Activated CD4-positive, alpha-beta memory T cell treated with anti-CD3 and anti-CD28 coated beads, Interleukin-2, amount 10 ng/mL, durations not matched to agents 7 days and 5 days (primary cell): ENCODE results near the gene CD99. TPM values are rescaled to one million over a fixed set of nuclear protein-coding genes. Genes with fewer than 3 reads are reported as not detected.
A peak's percentile ranks its signal among the peaks of the same experiment; 100 is the strongest.

Source experiments
- CTCF ChIA-PET: fragments of 350-600 bp; sonication (Branson Sonifier 250); formaldehyde crosslinking; loops from one replicate; lab custom pipeline; 2021; ENCODE audit warnings: antibody characterized with exemption, inconsistent platforms; lab: Charles Lee
- POLR2A ChIA-PET: fragments of 350-600 bp; sonication (Branson Sonifier 250); formaldehyde crosslinking; loops from one replicate; lab custom pipeline; 2021; ENCODE audit warnings: antibody characterized with exemption; lab: Charles Lee
- DNase-seq: peaks from one replicate; pipeline ENCODE4 v3.0.0-alpha.2; 2020
- H3K27ac Mint-ChIP-seq: one replicate; pipeline ENCODE4 v1.8.0; 2021; ENCODE audit warnings: mild to moderate bottlenecking, mixed read lengths
- H3K27me3 Mint-ChIP-seq: one replicate; pipeline ENCODE4 v1.8.0; 2021; ENCODE audit warnings: mixed read lengths
- H3K36me3 Mint-ChIP-seq: one replicate; pipeline ENCODE4 v1.8.0; 2021; ENCODE audit warnings: low read depth, mixed read lengths
- H3K4me1 Mint-ChIP-seq: one replicate; pipeline ENCODE4 v1.8.0; 2021; ENCODE audit warnings: mixed read lengths
- H3K4me3 Mint-ChIP-seq: one replicate; pipeline ENCODE4 v1.8.0; 2021; ENCODE audit warnings: mild to moderate bottlenecking, mixed read lengths
- H3K9me3 Mint-ChIP-seq: one replicate; pipeline ENCODE4 v1.8.0; 2021; ENCODE audit warnings: mixed read lengths
- total RNA-seq, 2 experiments: library from RNA; stranded (reverse); gene quantifications; one replicate each; pipeline ENCODE4 v1.2.3, GENCODE V29; 2021

Gene CD99
- 100 to 1,000 TPM; 389 to 410 TPM for total RNA-seq

GRCh38 chrX:2690856-2691542, at the start of gene CD99:
Gene CD99, plus strand, starts transcription at chrX:2691295. Its CDS starts 66 bp downstream, at chrX:2691361.
- peak within 1 kb of the TSS; percentile 94 for H3K4me3 Mint-ChIP-seq
- CTCF ChIA-PET, result no interaction called here
- H3K27me3 Mint-ChIP-seq, result peaks cover 3% of the 10 kb centered on the region
- H3K9me3 Mint-ChIP-seq, result no peaks in the 10 kb centered on the region
- peaks cover 31% of the 10 kb centered on the region for H3K4me1 Mint-ChIP-seq
- peaks cover 41% of the 10 kb centered on the region for H3K36me3 Mint-ChIP-seq
- POLR2A ChIA-PET, result no interaction called here
- peak; percentile 93 for DNase-seq
- H3K27ac Mint-ChIP-seq, result peak within 1 kb of the TSS; percentile 92

- H3K4me1 Mint-ChIP-seq, result no peaks in the 10 kb centered on the region
- ChIA-PET CTCF (no interaction called here), POLR2A (no interaction called here)
- no peak overlapping the region for H3K4me3 Mint-ChIP-seq
- H3K27ac Mint-ChIP-seq, result no peak overlapping the region
- no peaks in the 10 kb centered on the region for H3K27me3 Mint-ChIP-seq
- DNase-seq, result no peak
- H3K9me3 Mint-ChIP-seq, result no peaks in the 10 kb centered on the region
- H3K36me3 Mint-ChIP-seq, result peaks cover 31% of the 10 kb centered on the region
These were observed 48.9 kb upstream of the CD99 start for GRCh38 chrX:2642146-2642545.

GRCh38 chrX:2642791-2643190, 48.3 kb upstream of the CD99 start:
- ChIA-PET POLR2A (no interaction called here), CTCF (no interaction called here)
- no peaks in the 10 kb centered on the region for H3K9me3 Mint-ChIP-seq
- peaks cover 30% of the 10 kb centered on the region for H3K36me3 Mint-ChIP-seq
- H3K4me3 Mint-ChIP-seq, result no peak overlapping the region
- no peak overlapping the region for H3K27ac Mint-ChIP-seq
- no peak for DNase-seq
- no peaks in the 10 kb centered on the region for H3K4me1 Mint-ChIP-seq
- no peaks in the 10 kb centered on the region for H3K27me3 Mint-ChIP-seq

- ChIA-PET CTCF (no interaction called here), POLR2A (no interaction called here)
- H3K4me1 Mint-ChIP-seq, result no peaks in the 10 kb centered on the region
- peaks cover 29% of the 10 kb centered on the region for H3K36me3 Mint-ChIP-seq
- no peak overlapping the region for H3K27ac Mint-ChIP-seq
- H3K9me3 Mint-ChIP-seq, result no peaks in the 10 kb centered on the region
- no peaks in the 10 kb centered on the region for H3K27me3 Mint-ChIP-seq
- no peak for DNase-seq
- H3K4me3 Mint-ChIP-seq, result no peak overlapping the region
These were observed 47.2 kb upstream of the CD99 start for GRCh38 chrX:2643880-2644279.

GRCh38 chrX:2645563-2645962, 45.5 kb upstream of the CD99 start:
- no peaks in the 10 kb centered on the region for H3K9me3 Mint-ChIP-seq
- ChIA-PET POLR2A (no interaction called here), CTCF (no interaction called here)
- no peak overlapping the region for H3K4me3 Mint-ChIP-seq
- H3K4me1 Mint-ChIP-seq, result no peaks in the 10 kb centered on the region
- H3K27me3 Mint-ChIP-seq, result no peaks in the 10 kb centered on the region
- H3K27ac Mint-ChIP-seq, result no peak overlapping the region
- peaks cover 28% of the 10 kb centered on the region for H3K36me3 Mint-ChIP-seq
- DNase-seq, result no peak

GRCh38 chrX:2647627-2648026, 43.5 kb upstream of the CD99 start:
- DNase-seq, result no peak
- POLR2A ChIA-PET, result no interaction called here
- H3K4me1 Mint-ChIP-seq, result no peaks in the 10 kb centered on the region
- no peak overlapping the region for H3K27ac Mint-ChIP-seq
- no peaks in the 10 kb centered on the region for H3K27me3 Mint-ChIP-seq
- CTCF ChIA-PET, result no interaction called here
- peaks cover 28% of the 10 kb centered on the region for H3K36me3 Mint-ChIP-seq
- H3K9me3 Mint-ChIP-seq, result no peaks in the 10 kb centered on the region
- H3K4me3 Mint-ChIP-seq, result no peak overlapping the region

GRCh38 chrX:2650037-2650436, 41.1 kb upstream of the CD99 start:
- ChIA-PET CTCF (no interaction called here), POLR2A (no interaction called here)
- H3K27me3 Mint-ChIP-seq, result no peaks in the 10 kb centered on the region
- no peak overlapping the region for H3K4me3 Mint-ChIP-seq
- no peaks in the 10 kb centered on the region for H3K4me1 Mint-ChIP-seq
- peaks cover 25% of the 10 kb centered on the region for H3K36me3 Mint-ChIP-seq
- no peak for DNase-seq
- no peak overlapping the region for H3K27ac Mint-ChIP-seq
- H3K9me3 Mint-ChIP-seq, result no peaks in the 10 kb centered on the region

GRCh38 chrX:2650865-2651264, 40.2 kb upstream of the CD99 start:
- no peak for DNase-seq
- no peak overlapping the region for H3K4me3 Mint-ChIP-seq
- CTCF ChIA-PET, result no interaction called here
- H3K27me3 Mint-ChIP-seq, result no peaks in the 10 kb centered on the region
- H3K27ac Mint-ChIP-seq, result no peak overlapping the region
- POLR2A ChIA-PET, result no interaction called here
- no peaks in the 10 kb centered on the region for H3K9me3 Mint-ChIP-seq
- H3K4me1 Mint-ChIP-seq, result no peaks in the 10 kb centered on the region
- peaks cover 25% of the 10 kb centered on the region for H3K36me3 Mint-ChIP-seq

- no peak for DNase-seq
- H3K9me3 Mint-ChIP-seq, result no peaks in the 10 kb centered on the region
- H3K4me1 Mint-ChIP-seq, result no peaks in the 10 kb centered on the region
- ChIA-PET POLR2A (no interaction called here), CTCF (no interaction called here)
- no peak overlapping the region for H3K4me3 Mint-ChIP-seq
- H3K36me3 Mint-ChIP-seq, result peaks cover 20% of the 10 kb centered on the region
- H3K27ac Mint-ChIP-seq, result no peak overlapping the region
- no peaks in the 10 kb centered on the region for H3K27me3 Mint-ChIP-seq
These were observed 39.0 kb upstream of the CD99 start for GRCh38 chrX:2652106-2652505.

GRCh38 chrX:2654436-2655340, 36.4 kb upstream of the CD99 start:
- Mint-ChIP-seq H3K9me3 (no peaks in the 10 kb centered on the region), H3K27ac (no peak overlapping the region), H3K4me1 (no peaks in the 10 kb centered on the region), H3K27me3 (no peaks in the 10 kb centered on the region), H3K36me3 (peaks cover 6% of the 10 kb centered on the region), H3K4me3 (no peak overlapping the region)
- ChIA-PET POLR2A (no interaction called here), CTCF (no interaction called here)
- DNase-seq, result no peak

GRCh38 chrX:2656257-2656836, 34.7 kb upstream of the CD99 start:
- ChIA-PET CTCF (no interaction called here), POLR2A (no interaction called here)
- no peaks in the 10 kb centered on the region for H3K9me3 Mint-ChIP-seq
- no peaks in the 10 kb centered on the region for H3K36me3 Mint-ChIP-seq
- H3K4me3 Mint-ChIP-seq, result no peak overlapping the region
- no peaks in the 10 kb centered on the region for H3K4me1 Mint-ChIP-seq
- H3K27me3 Mint-ChIP-seq, result no peaks in the 10 kb centered on the region
- H3K27ac Mint-ChIP-seq, result no peak overlapping the region
- DNase-seq, result no peak

- Mint-ChIP-seq H3K9me3 (no peaks in the 10 kb centered on the region), H3K4me3 (no peak overlapping the region), H3K27me3 (no peaks in the 10 kb centered on the region), H3K27ac (no peak overlapping the region), H3K36me3 (no peaks in the 10 kb centered on the region), H3K4me1 (no peaks in the 10 kb centered on the region)
- POLR2A ChIA-PET, result no interaction called here
- no peak for DNase-seq
- CTCF ChIA-PET, result no interaction called here
These were observed 33.5 kb upstream of the CD99 start for GRCh38 chrX:2657532-2658113.

- no peak for DNase-seq
- H3K36me3 Mint-ChIP-seq, result no peaks in the 10 kb centered on the region
- ChIA-PET POLR2A (no interaction called here), CTCF (no interaction called here)
- no peaks in the 10 kb centered on the region for H3K27me3 Mint-ChIP-seq
- H3K4me3 Mint-ChIP-seq, result no peak overlapping the region
- H3K9me3 Mint-ChIP-seq, result no peaks in the 10 kb centered on the region
- no peak overlapping the region for H3K27ac Mint-ChIP-seq
- H3K4me1 Mint-ChIP-seq, result no peaks in the 10 kb centered on the region
These were observed 32.4 kb upstream of the CD99 start for GRCh38 chrX:2658585-2659292.
